HFF-Myc (cell line): Measurements from ENCODE around the gene FAM83F.

Source experiments
- DNase-seq: peaks from one replicate; pipeline ENCODE4 v3.0.0-alpha.2; 2011; ENCODE audit warnings: low read depth; ENCODE audit errors: extremely low read depth
- H3K4me3 ChIP-seq: replicated peaks from 2 replicates; pipeline ENCODE4 v1.5.1; 2011; ENCODE audit warnings: low read depth, mild to moderate bottlenecking, control low read depth, low read length
- TF ChIP-seq, protein P1 (sequence below): IDR thresholded peaks from 2 replicates; pipeline ENCODE4 v1.5.1; 2012; ENCODE audit warnings: mild to moderate bottlenecking, low read depth, low read length, control low read depth; ENCODE audit errors: missing control alignments

The FAM83F gene

DNA sequence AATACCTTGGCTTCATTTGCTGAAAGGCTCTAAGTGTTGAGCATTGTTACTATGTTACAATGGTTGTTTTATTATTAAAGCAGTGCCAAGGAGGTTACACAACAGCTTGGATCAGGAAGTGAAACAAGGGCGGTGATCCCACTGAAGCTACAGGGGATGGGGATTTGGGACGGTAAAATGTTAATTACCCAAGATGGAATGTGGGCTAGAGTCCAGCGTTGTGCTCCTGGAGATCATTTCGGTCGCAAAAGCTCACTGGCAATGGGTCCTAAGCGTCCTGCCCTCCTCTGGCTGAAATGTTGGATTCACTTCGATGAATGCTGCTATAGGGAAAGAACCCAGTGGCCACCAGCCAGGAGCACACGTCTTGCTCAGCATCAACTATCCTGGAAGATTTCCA is 48.3 kb downstream of the FAM83F start:
- no peak overlapping the region for H3K4me3 ChIP-seq

DNA sequence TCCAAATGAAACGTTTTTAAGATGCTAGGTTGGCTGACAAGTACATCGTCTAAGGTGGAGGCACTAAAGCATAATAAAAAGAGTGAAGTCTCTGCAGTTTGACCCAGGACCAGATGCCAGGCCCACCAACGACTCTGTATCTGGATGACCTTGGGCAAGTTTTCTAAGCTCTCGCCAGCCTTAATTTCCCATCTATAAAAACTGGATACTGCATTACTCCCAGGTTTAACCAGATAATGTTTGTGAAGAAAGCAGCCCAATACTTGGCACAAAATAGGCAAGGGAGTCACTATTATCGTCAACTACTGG is 49.0 kb downstream of the FAM83F start:
- peak overlapping the region; percentile 52 for H3K4me3 ChIP-seq
- TF ChIP-seq, protein P1, sequence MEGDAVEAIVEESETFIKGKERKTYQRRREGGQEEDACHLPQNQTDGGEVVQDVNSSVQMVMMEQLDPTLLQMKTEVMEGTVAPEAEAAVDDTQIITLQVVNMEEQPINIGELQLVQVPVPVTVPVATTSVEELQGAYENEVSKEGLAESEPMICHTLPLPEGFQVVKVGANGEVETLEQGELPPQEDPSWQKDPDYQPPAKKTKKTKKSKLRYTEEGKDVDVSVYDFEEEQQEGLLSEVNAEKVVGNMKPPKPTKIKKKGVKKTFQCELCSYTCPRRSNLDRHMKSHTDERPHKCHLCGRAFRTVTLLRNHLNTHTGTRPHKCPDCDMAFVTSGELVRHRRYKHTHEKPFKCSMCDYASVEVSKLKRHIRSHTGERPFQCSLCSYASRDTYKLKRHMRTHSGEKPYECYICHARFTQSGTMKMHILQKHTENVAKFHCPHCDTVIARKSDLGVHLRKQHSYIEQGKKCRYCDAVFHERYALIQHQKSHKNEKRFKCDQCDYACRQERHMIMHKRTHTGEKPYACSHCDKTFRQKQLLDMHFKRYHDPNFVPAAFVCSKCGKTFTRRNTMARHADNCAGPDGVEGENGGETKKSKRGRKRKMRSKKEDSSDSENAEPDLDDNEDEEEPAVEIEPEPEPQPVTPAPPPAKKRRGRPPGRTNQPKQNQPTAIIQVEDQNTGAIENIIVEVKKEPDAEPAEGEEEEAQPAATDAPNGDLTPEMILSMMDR: no peak
- no peak for DNase-seq

More for the DNA sequence above, 48.3 kb downstream of the FAM83F start:
- DNase-seq: no peak
- TF ChIP-seq, protein P1: no peak

DNA sequence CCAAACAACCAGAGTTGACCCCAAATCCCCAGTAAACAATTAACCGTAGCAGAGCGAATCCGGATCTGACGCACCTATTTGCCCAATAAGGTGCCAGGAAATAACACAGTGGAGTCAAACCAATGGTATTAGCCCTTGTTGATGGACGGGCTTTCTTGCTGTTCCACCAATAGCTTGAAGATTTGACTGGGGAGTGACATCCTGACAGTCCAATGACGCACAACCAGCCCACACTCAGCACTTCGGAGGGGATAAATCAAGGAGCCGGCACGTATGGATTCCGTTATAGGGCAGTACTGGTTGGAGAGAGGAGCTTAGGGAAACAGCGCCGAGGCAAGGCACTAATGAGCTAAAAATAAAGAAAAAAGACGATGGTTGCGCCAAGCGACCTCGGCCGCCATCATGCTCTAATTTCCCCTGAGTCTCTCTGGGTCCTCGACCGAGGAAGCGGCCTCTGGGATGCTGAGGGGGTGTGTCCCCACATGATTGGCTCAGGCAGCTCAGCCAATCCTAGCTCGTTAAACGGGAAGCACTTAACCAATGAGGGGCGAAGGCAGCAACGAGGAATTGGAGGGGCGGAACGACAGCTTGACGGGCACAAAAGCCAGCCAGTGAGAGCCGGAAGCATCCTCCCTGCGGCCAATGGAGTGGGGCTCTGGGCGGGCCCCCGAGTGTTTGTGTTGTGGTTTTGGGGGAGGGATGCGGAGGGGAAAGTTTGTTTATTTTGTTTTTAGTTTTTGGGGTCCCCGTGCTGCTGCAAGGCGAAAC is 49.5 kb downstream of the FAM83F start:
- TF ChIP-seq, protein P1: no peak
- DNase-seq: peak; percentile 99
- H3K4me3 ChIP-seq: peak overlapping the region; percentile 52

DNA sequence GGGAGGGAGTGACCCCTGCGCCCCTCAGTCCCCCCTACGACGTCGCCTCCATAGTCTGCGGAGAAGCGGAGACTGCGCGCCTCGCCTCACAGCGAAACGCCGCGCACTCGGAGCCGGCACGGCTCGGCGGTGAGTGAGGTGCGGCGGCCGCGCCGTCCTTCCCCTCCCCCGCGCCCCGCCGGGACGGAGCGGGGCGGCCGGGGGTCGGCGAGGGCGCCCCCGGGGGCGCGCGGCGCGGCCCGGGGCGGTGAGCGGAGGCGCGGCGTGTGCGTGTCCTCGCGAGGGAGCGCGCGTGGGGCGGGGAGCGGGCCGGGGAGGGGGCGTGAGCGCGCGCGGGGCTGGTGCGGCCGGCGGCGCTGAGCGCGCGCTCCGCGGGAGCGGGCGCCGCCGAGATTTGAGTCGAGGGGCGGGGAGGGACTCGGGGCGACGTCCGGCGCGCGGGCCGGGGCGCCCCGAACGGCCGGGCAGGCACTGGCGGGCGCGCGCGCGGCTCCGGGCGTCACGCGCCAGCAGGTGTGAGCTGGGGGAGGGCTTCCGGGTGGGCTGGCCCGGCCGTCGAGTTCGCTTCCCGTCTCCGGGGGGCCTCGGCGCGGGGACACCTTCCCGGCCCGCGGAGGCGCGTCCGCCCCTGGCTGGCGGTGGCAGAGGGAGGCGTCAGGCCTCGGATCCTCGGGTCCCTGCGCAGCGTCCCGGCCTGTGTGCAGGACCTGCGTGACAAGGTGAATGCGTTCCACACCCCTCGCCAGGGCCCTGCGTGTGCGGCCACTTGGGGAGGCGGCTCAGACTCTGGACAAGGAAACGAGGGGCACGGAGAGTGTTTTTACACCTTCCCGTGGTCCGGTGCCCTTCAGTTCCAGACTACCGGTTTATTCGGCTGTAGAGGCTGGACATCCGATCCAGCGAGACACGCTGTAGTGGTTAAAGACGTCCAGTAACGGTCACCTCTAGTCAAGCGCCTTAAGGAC is 50.4 kb downstream of the FAM83F start:
- TF ChIP-seq, protein P1: no peak
- DNase-seq: no peak
- H3K4me3 ChIP-seq: peak overlapping the region; percentile 64

- TF ChIP-seq, protein P1: no peak
- H3K4me3 ChIP-seq: no peak overlapping the region
- no peak for DNase-seq
Observed at GRCh38 chr22:40046126-40046525, 51.4 kb downstream of the FAM83F start.

- DNase-seq: no peak
- no peak overlapping the region for H3K4me3 ChIP-seq
- TF ChIP-seq, protein P1: no peak
Observed at GRCh38 chr22:40050258-40050657, 55.5 kb downstream of the FAM83F start.
